Stimulated activated CD8-positive, alpha-beta memory T cell treated with anti-CD3 and anti-CD28 coated beads, Interleukin-12 subunit alpha, Interleukin-12 subunit beta, amount 100 ng/mL, for 1 hour (primary cell): Measurements from ENCODE around the gene SCCPDH.
"Not testable (repeated sequence)": the region's sequence is repeated elsewhere in the genome, so short reads cannot be mapped to it uniquely, and the experiment has no call there.

Experiments
- DNase-seq: peaks from one replicate; pipeline ENCODE4 v3.0.0-alpha.2; 2020; ENCODE audit warnings: low read depth

The SCCPDH gene, protein sequence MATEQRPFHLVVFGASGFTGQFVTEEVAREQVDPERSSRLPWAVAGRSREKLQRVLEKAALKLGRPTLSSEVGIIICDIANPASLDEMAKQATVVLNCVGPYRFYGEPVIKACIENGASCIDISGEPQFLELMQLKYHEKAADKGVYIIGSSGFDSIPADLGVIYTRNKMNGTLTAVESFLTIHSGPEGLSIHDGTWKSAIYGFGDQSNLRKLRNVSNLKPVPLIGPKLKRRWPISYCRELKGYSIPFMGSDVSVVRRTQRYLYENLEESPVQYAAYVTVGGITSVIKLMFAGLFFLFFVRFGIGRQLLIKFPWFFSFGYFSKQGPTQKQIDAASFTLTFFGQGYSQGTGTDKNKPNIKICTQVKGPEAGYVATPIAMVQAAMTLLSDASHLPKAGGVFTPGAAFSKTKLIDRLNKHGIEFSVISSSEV

DNA sequence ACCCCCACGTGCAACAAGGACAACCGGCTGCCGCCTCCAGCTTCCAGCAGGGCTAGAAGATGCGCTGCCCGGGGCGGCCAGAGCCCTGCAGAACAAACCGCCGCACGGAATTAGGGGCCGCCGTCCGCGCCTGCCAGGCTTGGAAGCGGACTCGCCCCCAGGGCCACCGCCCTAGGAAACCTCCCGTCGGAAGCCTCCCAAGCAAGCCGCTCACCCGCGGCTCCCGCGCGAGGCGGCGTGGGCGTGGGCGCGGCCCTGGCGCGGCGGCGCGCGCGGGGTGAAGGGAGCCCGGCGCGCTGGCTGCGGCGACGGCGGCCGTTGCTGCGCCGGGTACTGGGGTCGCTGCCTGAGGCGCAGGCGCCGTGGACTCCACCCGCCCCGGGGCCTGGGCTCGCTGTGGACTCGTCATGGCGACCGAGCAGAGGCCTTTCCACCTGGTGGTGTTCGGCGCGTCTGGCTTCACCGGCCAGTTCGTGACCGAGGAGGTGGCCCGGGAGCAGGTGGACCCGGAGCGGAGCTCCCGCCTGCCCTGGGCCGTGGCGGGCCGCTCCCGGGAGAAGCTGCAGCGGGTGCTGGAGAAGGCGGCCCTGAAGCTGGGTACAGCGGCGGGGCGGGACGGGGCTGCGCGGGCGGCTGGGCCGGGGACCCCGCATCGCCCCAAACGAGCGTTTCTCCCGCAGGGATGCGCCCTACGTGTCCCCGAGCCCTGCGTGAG lies at the start of gene SCCPDH:
Gene SCCPDH, plus strand, starts transcription at position 394 of the 715 bp plus-strand sequence. Its CDS starts 14 bp downstream, at position 408.
- DNase-seq = peak; percentile 46

DNA sequence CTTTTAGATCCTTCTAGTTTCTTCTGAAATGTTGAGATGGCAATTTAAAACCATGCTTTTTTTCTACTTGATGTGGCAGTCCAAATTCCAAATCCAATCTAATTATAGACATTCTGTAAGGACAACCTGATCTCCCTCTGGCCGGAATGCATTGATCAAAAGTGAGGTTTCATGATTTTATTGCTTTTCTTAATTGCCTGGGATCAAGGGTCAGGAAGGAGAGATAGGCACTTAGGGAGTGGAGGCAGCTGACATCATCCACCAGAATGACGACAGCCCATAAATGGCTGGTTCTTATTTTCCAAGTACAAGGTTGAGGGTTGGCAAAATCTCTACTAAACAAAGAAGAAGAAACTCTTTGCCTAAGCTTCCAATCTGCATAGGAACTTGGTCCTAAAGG lies 46.4 kb upstream of the SCCPDH start:
- DNase-seq = no peak

DNA sequence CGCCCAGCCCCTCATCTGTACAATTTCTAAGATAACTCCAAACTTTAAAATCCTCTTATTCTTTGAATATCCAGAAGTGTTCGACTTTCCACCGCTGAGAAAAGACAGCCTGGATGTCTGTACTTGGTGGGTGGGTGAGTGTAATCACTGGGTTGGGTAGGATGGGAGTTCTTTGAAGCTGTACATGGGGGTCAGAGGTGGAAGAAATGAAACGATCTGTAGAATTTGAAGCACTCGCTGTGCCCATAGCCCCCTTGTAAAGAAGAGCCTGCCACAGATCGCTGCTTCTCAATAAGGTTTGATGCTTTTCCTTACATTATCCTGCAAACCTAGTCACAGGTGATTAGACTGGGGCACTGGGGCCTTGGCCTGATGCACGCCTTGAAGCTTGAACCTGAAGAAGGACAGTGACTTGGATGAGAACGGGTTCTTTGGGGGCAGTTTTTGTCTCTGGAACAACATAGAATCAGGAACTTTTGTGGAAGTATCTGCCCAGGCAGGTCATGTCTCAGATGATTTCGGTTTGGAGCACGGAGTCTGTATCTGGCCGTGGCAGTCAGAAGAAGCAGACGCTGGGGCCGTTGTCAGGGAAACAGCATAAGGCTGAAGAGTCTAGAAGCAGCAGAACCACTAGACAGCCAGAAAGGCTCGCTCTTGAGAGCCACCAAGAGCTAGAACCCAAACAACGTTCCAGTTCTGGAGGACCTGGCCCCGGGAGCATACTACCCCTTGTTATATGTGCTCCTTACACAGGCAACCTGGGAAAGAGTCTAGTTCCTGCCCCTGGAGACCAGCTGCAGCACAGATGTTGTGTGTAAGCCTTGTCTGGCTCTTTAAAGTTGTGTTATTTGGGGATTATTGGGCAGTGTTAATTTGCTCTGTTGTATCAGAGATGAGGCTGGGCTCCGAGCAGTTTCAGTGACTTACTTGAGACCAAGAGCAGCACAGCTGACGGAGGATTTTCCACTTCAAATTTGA lies 45.1 kb upstream of the SCCPDH start:
- no peak for DNase-seq

DNA sequence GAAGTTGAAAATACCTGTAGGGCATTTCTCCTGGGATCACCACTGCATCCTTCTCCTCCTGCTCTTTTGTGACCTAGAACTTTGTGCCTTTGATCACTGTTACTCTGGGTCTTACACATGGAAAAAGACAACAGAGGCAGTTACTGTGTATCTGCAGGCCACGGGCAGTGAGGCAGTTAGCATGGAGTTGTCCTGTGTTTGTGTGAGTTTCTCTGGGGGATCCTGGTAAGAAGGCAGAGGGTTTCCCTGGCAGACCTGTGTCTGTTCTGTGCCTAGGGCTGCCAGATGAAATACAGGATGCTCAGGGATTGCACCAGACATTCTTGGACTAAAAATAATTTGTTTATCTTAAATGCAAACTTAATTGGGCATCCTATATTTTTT lies 44.4 kb upstream of the SCCPDH start:
- no peak for DNase-seq

DNA sequence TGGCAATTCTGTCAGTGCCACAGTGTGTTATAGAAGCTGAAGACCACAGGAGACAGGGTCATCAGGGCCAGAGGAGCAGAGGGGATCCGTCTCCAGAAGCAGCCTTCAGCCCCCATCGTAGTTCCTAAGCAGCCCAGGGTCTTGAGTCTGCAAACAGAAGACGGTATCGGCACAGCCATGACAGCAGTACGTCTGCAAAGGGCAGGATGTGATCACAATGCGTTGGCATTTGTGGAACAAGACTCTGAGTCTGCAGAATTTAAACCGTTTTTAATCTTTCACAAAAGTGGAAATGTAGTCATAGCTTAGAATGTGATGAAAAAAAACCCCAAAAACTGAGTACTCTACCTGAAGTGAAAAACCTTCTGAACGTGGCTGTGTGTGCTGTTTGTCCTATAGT lies 44.0 kb upstream of the SCCPDH start:
- DNase-seq = no peak

- DNase-seq = no peak
These were observed 43.5 kb upstream of the SCCPDH start for GRCh38 chr1:246680696-246681130.

DNA sequence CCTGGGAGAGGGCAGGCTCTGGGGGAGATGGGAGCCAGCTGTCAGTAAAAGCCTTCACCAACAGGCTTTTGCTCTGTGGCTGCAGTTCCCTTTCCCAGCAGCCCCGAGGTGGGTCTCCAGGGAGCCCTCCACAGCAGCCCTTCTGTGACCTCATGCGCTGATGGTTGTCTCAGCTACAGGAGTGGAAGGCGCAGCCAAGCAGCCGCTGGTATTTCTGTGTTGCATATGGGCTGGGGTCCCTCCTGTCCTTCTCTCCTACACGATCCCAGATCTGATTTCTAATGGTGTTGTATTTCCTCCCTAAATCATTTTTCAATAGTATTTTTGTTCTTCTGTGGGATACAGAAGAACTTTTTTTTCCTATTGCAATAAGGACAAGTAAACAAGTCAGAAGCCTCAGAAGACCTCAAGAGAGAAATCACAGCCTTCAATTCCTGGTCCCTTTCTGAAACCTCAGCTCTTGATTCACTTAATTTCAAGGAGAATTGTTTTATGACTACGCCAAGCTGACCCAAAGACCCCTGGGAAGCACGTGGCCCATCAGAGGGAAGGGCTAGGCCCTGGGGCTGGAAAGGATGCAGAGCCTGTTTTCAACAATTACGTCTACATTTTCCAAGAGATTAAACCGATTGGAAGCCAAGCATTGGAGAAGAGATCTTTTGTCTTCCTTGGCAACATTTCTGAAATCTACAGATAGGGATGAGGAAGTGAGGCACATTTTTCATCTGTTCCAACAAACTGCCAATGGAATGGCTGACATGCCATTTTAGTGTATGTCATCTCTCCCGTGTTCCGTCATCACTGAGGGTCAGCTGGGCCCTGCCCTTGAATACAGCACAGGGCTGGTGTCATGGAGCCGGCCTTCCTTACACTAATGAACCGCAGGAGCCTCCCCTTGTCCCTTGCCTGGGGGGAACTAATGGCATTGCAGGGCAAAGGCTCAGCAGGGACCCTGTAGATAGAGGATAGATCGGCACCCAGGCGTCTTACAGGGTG lies 42.0 kb upstream of the SCCPDH start:
- no peak for DNase-seq

GRCh38 chr1:246683521-246683920 lies 40.7 kb upstream of the SCCPDH start:
- DNase-seq = no peak

- DNase-seq = no peak
These were observed 37.2 kb upstream of the SCCPDH start for GRCh38 chr1:246687002-246687401.

GRCh38 chr1:246689409-246690008 lies 34.7 kb upstream of the SCCPDH start:
- DNase-seq = no peak

DNA sequence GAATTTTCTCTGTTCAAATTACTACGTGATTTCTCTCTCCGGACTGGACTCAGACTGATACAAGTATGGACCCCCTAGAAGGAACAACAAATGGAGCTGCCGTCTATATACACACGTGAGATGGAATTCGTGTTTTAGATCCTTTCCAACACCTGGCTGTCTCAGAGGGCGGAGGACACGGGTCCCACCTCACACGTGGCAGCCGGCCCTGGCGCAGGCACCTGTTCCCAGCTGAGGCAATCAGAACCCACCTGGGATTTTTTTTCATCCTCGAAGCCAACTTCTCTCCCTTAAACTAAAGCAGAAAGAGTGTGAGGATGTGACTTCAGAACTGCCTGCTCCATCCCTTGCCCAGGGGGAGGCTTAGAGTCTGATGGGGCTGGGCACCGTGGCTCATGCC lies 34.1 kb upstream of the SCCPDH start:
- DNase-seq = no peak

- DNase-seq = no peak
These were observed 32.4 kb upstream of the SCCPDH start for GRCh38 chr1:246691622-246692495.

- not testable (repeated sequence) for DNase-seq
These were observed 29.9 kb upstream of the SCCPDH start for GRCh38 chr1:246694213-246694895.

DNA sequence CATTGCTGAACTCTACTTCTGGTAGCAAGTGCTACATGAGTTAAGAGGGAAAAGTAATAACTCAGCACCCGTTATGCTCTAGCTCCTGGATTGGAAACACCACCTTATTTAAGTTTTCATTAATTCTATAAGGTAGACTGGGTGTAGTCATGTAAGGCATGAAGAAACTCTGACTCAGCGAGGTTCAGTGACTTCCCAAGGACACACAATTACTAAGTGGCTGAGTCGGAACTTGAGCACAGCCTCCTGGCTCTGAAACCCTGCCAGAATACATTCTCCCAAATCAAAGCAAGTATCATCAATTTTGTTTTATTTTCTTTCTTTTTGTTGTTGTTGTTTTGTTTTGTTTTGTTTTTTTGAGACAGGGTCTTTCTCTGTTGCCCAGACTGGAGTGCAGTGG lies 29.1 kb upstream of the SCCPDH start:
- DNase-seq = no peak

DNA sequence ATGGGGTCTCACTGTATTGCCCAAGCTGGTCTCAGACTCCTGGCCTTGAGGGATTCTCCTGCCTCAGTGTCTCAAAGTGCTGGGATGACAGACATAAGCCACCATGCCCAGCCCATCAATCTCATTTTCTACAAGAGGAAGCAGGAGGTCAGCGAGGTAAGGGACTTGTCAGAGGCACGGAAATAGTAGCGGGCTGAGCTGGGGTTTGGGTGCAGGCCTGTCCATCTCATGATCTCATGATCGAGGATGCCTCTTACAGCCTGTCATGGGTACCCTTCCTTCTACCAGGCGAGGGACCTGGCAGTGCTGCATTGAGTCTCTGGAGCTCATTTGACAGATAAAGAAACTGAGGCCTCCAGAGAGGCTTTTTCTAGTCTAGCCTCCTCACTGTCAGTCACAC lies 28.5 kb upstream of the SCCPDH start:
- no peak for DNase-seq

- no peak for DNase-seq
These were observed 25.6 kb upstream of the SCCPDH start for GRCh38 chr1:246698466-246699094.

DNA sequence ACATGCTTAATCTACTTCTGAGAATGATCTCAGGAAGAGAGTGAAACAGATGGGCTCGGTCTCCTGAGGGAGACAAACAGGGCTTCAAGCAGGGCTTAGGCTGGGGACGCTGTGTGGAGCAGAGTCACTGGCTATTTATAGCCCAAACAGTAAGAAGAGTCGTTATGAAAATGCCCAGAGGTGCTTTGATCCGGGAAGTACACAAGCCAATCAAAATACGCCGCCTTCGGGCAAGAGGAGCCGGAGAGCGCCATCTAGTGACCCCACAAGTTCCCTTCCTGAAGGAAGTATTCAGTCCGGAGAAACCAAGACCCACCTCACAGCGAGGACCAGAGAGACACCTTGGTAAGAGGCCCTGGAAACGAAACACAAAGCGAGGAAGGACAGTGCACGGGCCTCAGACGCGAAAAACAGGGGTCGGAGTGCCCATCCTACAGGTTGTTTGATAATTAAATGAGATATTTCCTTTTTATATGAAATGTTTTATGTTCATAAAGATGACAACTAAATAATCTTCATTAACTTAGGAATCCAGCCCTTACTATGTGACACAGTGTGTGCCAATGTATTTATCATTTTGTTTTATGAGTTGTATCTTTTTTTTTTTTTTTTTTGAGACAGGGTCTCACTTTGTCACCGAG lies 25.0 kb upstream of the SCCPDH start:
- peak; percentile 67 for DNase-seq

- DNase-seq = no peak
These were observed 20.6 kb upstream of the SCCPDH start for GRCh38 chr1:246703581-246703980.
